Measurements from ENCODE around the gene NAA50.

Gene NAA50

GRCh38 chr3:113714702-113715101 lies 31.3 kb downstream of the NAA50 start:
- TF ChIP-seq CTCF (conservative IDR thresholded peaks at IDR 0.05; ENCODE audit: control insufficient read depth, insufficient read depth, low read depth, low read length): no peak
- DNase-seq (ENCODE audit: low read depth): peak; percentile 57
- H3K4me3 ChIP-seq (ENCODE audit: control insufficient read depth, low read depth, low read length): no peak overlapping the region

- TF ChIP-seq CTCF (conservative IDR thresholded peaks at IDR 0.05; ENCODE audit: control insufficient read depth, insufficient read depth, low read depth, low read length): no peak
- peak; percentile 42 for DNase-seq (ENCODE audit: low read depth)
- H3K4me3 ChIP-seq (ENCODE audit: control insufficient read depth, low read depth, low read length): no peak overlapping the region
Observed at GRCh38 chr3:113712129-113712528, 33.9 kb downstream of the NAA50 start.

- DNase-seq (ENCODE audit: low read depth): no peak
- H3K4me3 ChIP-seq (ENCODE audit: control insufficient read depth, low read depth, low read length): no peak overlapping the region
- TF ChIP-seq CTCF (conservative IDR thresholded peaks at IDR 0.05; ENCODE audit: control insufficient read depth, insufficient read depth, low read depth, low read length): no peak
Observed at GRCh38 chr3:113707835-113708234, 38.2 kb downstream of the NAA50 start.

GRCh38 chr3:113698956-113699355 lies 47.1 kb downstream of the NAA50 start:
- TF ChIP-seq CTCF (conservative IDR thresholded peaks at IDR 0.05; ENCODE audit: control insufficient read depth, insufficient read depth, low read depth, low read length): no peak
- DNase-seq (ENCODE audit: low read depth): no peak
- H3K4me3 ChIP-seq (ENCODE audit: control insufficient read depth, low read depth, low read length): peak overlapping the region; percentile 34

- no peak for DNase-seq (ENCODE audit: low read depth)
- TF ChIP-seq CTCF (conservative IDR thresholded peaks at IDR 0.05; ENCODE audit: control insufficient read depth, insufficient read depth, low read depth, low read length): no peak
- H3K4me3 ChIP-seq (ENCODE audit: control insufficient read depth, low read depth, low read length): no peak overlapping the region
Observed at GRCh38 chr3:113698213-113698742, 47.8 kb downstream of the NAA50 start.

- no peak for DNase-seq (ENCODE audit: low read depth)
- no peak for TF ChIP-seq CTCF (conservative IDR thresholded peaks at IDR 0.05; ENCODE audit: control insufficient read depth, insufficient read depth, low read depth, low read length)
- peak overlapping the region; percentile 96 for H3K4me3 ChIP-seq (ENCODE audit: control insufficient read depth, low read depth, low read length)
Observed at GRCh38 chr3:113697500-113698090, 48.5 kb downstream of the NAA50 start.

Data from fibroblast of mammary gland (primary cell).